HEK293 (cell line): ENCODE data around the gene IQCH.

Source experiments
- CTCF ChIA-PET: fragments of 350-600 bp; formaldehyde crosslinking; extraction: SDS; loops from one replicate; lab custom pipeline; 2021; ENCODE audit warnings: antibody characterized with exemption; lab: Yijun Ruan, JAX
- POLR2A ChIA-PET: fragments of 300-600 bp; formaldehyde crosslinking; extraction: SDS; loops from one replicate; lab custom pipeline; 2020; ENCODE audit warnings: antibody characterized with exemption, inconsistent platforms; lab: Yijun Ruan, JAX
- H3K27ac ChIP-seq: fragments of 200-500 bp; sonication (Bioruptor generic); 2 replicates; pipeline ENCODE4 v1.5.1; 2014; ENCODE audit warnings: low read depth, low read length, control low read depth, inconsistent platforms; ENCODE audit errors: extremely low read depth
- H3K36me3 ChIP-seq, 2 experiments: fragments of 200-500 bp in 1 of 2; sonication (Bioruptor generic) in 1 of 2; 1 replicate in 1 of 2; 2 replicates in 1 of 2; pipeline ENCODE4 v1.5.1; 2014 to 2017; ENCODE audit warnings: inconsistent platforms in 2 of 2, low read length in 2 of 2; ENCODE audit not compliant: control insufficient read depth in 2 of 2, insufficient read depth in 1 of 2
- H3K4me1 ChIP-seq: fragments of 200-500 bp; sonication (Bioruptor generic); 2 replicates; pipeline ENCODE4 v1.5.1; 2014; ENCODE audit warnings: mild to moderate bottlenecking, low read length, inconsistent platforms; ENCODE audit not compliant: control insufficient read depth, insufficient read depth
- H3K4me3 ChIP-seq: 2 replicates; pipeline ENCODE4 v1.5.1; 2011; ENCODE audit warnings: low read depth, mild to moderate bottlenecking, control low read depth, low read length, moderate library complexity
- H3K9me3 ChIP-seq: fragments of 200-500 bp; sonication (Bioruptor generic); 2 replicates; pipeline ENCODE4 v1.5.1; 2014; ENCODE audit warnings: low read depth, low read length, inconsistent platforms; ENCODE audit not compliant: control insufficient read depth, insufficient read depth
- FEZF1 ChIP-seq: fragments of 450-650 bp; formaldehyde crosslinking; IDR thresholded peaks from 2 replicates; pipeline ENCODE4 v1.5.1; 2016; ENCODE audit warnings: missing biosample characterization, missing genetic modification characterization
- PRDM1 ChIP-seq: fragments of 450-650 bp; formaldehyde crosslinking; IDR thresholded peaks from 2 replicates; pipeline ENCODE4; 2016; ENCODE audit warnings: missing biosample characterization, missing genetic modification characterization
- ZBTB7A ChIP-seq: fragments of 450-650 bp; formaldehyde crosslinking; IDR thresholded peaks from 2 replicates; pipeline ENCODE4 v1.5.1; 2016; ENCODE audit warnings: low read depth, missing biosample characterization, missing genetic modification characterization
- ZNF133 ChIP-seq: fragments of 450-650 bp; formaldehyde crosslinking; IDR thresholded peaks from 2 replicates; pipeline ENCODE4 v1.5.1; 2016; ENCODE audit warnings: missing biosample characterization, missing genetic modification characterization
- ZNF214 ChIP-seq: fragments of 450-650 bp; formaldehyde crosslinking; IDR thresholded peaks from 2 replicates; pipeline ENCODE4 v1.5.1; 2017; ENCODE audit warnings: missing biosample characterization, mild to moderate bottlenecking, missing genetic modification characterization, borderline replicate concordance
- ZNF266 ChIP-seq: fragments of 450-650 bp; formaldehyde crosslinking; IDR thresholded peaks from 2 replicates; pipeline ENCODE4 v1.5.1; 2016; ENCODE audit warnings: missing biosample characterization, missing genetic modification characterization, low read depth
- ZNF518A ChIP-seq: fragments of 450-650 bp; formaldehyde crosslinking; conservative IDR thresholded peaks from 2 replicates; pipeline ENCODE4 v1.5.1; 2016; ENCODE audit warnings: low read depth, missing biosample characterization, missing genetic modification characterization
- ZNF530 ChIP-seq: fragments of 450-650 bp; formaldehyde crosslinking; IDR thresholded peaks from 2 replicates; pipeline ENCODE4 v1.5.1; 2016; ENCODE audit warnings: low read depth, missing biosample characterization, missing genetic modification characterization
- ZNF560 ChIP-seq: fragments of 450-650 bp; formaldehyde crosslinking; IDR thresholded peaks from 2 replicates; pipeline ENCODE4 v1.5.1; 2017; ENCODE audit warnings: missing biosample characterization, missing genetic modification characterization, borderline replicate concordance
- ZNF571 ChIP-seq: fragments of 450-650 bp; formaldehyde crosslinking; IDR thresholded peaks from 2 replicates; pipeline ENCODE4 v1.5.0; 2017; ENCODE audit warnings: missing biosample characterization, missing genetic modification characterization
- TF ChIP-seq, protein P1 (sequence below): fragments of 450-650 bp; formaldehyde crosslinking; IDR thresholded peaks from 2 replicates; pipeline ENCODE4 v1.5.1; 2017; ENCODE audit warnings: missing biosample characterization, missing genetic modification characterization
- TF ChIP-seq, protein P2 (sequence below): fragments of 450-650 bp; formaldehyde crosslinking; IDR thresholded peaks from 2 replicates; pipeline ENCODE4 v1.5.1; 2017; ENCODE audit warnings: missing biosample characterization, mild to moderate bottlenecking, missing genetic modification characterization, moderate library complexity
- TF ChIP-seq, protein P3 (sequence below): fragments of 450-650 bp; formaldehyde crosslinking; IDR thresholded peaks from 2 replicates; pipeline ENCODE4 v1.5.1; 2016; ENCODE audit warnings: missing biosample characterization, missing genetic modification characterization
- TF ChIP-seq, protein P4 (sequence below): fragments of 450-650 bp; IDR thresholded peaks from 2 replicates; pipeline ENCODE4 v1.5.1; 2018; ENCODE audit warnings: missing biosample characterization, mild to moderate bottlenecking, missing genetic modification characterization

Gene IQCH

DNA sequence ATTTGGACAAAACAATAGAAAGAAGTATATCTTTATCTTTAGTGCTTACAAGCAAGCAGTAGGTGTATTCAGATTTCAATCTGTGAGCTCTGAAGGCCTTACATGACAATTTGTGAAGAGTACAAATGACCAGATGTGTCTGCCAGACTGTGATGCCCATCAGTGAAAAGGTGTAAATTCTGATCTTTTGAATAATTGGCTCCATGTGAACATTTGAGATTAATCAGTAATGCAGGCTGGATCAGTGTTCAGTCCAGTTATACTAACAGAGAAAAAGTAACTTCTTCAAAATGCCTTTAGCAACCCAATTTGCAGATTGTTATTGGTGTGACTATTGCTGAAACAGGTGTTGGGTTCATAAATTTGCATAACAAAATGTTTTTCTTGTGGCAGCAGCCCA is 5.2 kb downstream of the IQCH start:
- H3K36me3 ChIP-seq: no peaks in the 10 kb centered on the region
- TF ChIP-seq, protein P1, sequence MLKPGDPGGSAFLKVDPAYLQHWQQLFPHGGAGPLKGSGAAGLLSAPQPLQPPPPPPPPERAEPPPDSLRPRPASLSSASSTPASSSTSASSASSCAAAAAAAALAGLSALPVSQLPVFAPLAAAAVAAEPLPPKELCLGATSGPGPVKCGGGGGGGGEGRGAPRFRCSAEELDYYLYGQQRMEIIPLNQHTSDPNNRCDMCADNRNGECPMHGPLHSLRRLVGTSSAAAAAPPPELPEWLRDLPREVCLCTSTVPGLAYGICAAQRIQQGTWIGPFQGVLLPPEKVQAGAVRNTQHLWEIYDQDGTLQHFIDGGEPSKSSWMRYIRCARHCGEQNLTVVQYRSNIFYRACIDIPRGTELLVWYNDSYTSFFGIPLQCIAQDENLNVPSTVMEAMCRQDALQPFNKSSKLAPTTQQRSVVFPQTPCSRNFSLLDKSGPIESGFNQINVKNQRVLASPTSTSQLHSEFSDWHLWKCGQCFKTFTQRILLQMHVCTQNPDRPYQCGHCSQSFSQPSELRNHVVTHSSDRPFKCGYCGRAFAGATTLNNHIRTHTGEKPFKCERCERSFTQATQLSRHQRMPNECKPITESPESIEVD: no peak
- TF ChIP-seq ZNF214 (tag by site-specific recombination) (no peak), ZNF560 (tag by site-specific recombination) (no peak), ZNF571 (no peak), ZNF518A (tag by site-specific recombination) (no peak), ZNF133 (tag by site-specific recombination) (peak; percentile 58; the same call in 1 of the 2 replicates), ZNF266 (tag by site-specific recombination) (no peak)
- TF ChIP-seq, protein P2, sequence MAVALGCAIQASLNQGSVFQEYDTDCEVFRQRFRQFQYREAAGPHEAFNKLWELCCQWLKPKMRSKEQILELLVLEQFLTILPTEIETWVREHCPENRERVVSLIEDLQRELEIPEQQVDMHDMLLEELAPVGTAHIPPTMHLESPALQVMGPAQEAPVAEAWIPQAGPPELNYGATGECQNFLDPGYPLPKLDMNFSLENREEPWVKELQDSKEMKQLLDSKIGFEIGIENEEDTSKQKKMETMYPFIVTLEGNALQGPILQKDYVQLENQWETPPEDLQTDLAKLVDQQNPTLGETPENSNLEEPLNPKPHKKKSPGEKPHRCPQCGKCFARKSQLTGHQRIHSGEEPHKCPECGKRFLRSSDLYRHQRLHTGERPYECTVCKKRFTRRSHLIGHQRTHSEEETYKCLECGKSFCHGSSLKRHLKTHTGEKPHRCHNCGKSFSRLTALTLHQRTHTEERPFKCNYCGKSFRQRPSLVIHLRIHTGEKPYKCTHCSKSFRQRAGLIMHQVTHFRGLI: no peak
- CTCF ChIA-PET: no interaction called here
- no peak overlapping the region for H3K4me3 ChIP-seq
- POLR2A ChIA-PET: no interaction called here
- no peak overlapping the region for H3K27ac ChIP-seq
- H3K9me3 ChIP-seq: no peaks in the 10 kb centered on the region
- H3K4me1 ChIP-seq: no peaks in the 10 kb centered on the region

DNA sequence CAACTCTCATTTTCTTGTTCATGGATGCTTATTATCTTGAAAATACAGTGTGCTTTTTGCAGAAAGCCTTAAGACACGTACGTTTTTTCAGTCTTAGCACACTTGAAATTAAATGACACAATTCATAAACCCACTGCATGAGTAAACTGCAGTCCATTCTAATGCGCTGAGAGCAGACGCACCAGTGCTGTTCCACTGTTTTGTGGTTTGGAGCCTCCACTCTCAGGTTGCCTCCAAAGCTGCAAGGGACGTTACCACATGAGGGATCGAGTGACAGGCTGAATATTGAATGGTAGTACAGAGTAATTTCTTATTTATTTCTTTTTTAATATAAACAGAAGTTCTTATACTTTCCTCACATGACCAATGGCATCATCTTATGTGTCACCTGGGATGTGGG is 12.3 kb downstream of the IQCH start:
- Histone ChIP-seq H3K4me3 (no peak overlapping the region), H3K4me1 (no peaks in the 10 kb centered on the region), H3K27ac (no peak overlapping the region), H3K36me3 (no peaks in the 10 kb centered on the region), H3K9me3 (no peaks in the 10 kb centered on the region)
- TF ChIP-seq PRDM1 (tag by site-specific recombination) (0 out of 2 replicates have a peak, but pooled peaks have one; percentile 13), FEZF1 (no peak), ZNF518A (tag by site-specific recombination) (no peak), ZBTB7A (tag by site-specific recombination) (no peak), ZNF530 (tag by site-specific recombination) (no peak)
- TF ChIP-seq, protein P3, sequence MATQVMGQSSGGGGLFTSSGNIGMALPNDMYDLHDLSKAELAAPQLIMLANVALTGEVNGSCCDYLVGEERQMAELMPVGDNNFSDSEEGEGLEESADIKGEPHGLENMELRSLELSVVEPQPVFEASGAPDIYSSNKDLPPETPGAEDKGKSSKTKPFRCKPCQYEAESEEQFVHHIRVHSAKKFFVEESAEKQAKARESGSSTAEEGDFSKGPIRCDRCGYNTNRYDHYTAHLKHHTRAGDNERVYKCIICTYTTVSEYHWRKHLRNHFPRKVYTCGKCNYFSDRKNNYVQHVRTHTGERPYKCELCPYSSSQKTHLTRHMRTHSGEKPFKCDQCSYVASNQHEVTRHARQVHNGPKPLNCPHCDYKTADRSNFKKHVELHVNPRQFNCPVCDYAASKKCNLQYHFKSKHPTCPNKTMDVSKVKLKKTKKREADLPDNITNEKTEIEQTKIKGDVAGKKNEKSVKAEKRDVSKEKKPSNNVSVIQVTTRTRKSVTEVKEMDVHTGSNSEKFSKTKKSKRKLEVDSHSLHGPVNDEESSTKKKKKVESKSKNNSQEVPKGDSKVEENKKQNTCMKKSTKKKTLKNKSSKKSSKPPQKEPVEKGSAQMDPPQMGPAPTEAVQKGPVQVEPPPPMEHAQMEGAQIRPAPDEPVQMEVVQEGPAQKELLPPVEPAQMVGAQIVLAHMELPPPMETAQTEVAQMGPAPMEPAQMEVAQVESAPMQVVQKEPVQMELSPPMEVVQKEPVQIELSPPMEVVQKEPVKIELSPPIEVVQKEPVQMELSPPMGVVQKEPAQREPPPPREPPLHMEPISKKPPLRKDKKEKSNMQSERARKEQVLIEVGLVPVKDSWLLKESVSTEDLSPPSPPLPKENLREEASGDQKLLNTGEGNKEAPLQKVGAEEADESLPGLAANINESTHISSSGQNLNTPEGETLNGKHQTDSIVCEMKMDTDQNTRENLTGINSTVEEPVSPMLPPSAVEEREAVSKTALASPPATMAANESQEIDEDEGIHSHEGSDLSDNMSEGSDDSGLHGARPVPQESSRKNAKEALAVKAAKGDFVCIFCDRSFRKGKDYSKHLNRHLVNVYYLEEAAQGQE: no peak
- TF ChIP-seq, protein P4, sequence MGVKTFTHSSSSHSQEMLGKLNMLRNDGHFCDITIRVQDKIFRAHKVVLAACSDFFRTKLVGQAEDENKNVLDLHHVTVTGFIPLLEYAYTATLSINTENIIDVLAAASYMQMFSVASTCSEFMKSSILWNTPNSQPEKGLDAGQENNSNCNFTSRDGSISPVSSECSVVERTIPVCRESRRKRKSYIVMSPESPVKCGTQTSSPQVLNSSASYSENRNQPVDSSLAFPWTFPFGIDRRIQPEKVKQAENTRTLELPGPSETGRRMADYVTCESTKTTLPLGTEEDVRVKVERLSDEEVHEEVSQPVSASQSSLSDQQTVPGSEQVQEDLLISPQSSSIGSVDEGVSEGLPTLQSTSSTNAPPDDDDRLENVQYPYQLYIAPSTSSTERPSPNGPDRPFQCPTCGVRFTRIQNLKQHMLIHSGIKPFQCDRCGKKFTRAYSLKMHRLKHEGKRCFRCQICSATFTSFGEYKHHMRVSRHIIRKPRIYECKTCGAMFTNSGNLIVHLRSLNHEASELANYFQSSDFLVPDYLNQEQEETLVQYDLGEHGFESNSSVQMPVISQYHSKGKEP: 0 out of 2 replicates have a peak, but pooled peaks have one; percentile 58
- ChIA-PET POLR2A (no interaction called here), CTCF (no interaction called here)
